ENCODE measurements around the gene SLC7A7.
A peak's percentile ranks its signal among the peaks of the same experiment; 100 is the strongest.
"Not testable (repeated sequence)": the region's sequence is repeated elsewhere in the genome, so short reads cannot be mapped to it uniquely, and the experiment has no call there.

The SLC7A7 gene

GRCh38 chr14:22793976-22794375 lies 21.3 kb downstream of the SLC7A7 start:
- no peak for FAIRE-seq
- no peak for DNase-seq (ENCODE audit: low spot score)

GRCh38 chr14:22793550-22793949 lies 21.7 kb downstream of the SLC7A7 start:
- not testable (repeated sequence) for FAIRE-seq; DNase-seq (ENCODE audit: low spot score)

GRCh38 chr14:22792158-22792557 lies 23.1 kb downstream of the SLC7A7 start:
- FAIRE-seq, result no peak
- no peak for DNase-seq (ENCODE audit: low spot score)

- DNase-seq (ENCODE audit: low spot score), result peak; percentile 40
- no peak for FAIRE-seq
These were observed 23.9 kb downstream of the SLC7A7 start for GRCh38 chr14:22791301-22791700.

GRCh38 chr14:22786685-22787084 lies 28.6 kb downstream of the SLC7A7 start:
- DNase-seq (ENCODE audit: low spot score), result no peak
- no peak for FAIRE-seq

- DNase-seq (ENCODE audit: low spot score) (no peak), FAIRE-seq (no peak)
These were observed 33.8 kb downstream of the SLC7A7 start for GRCh38 chr14:22781301-22781991.

GRCh38 chr14:22780941-22781300 lies 34.3 kb downstream of the SLC7A7 start:
- DNase-seq (ENCODE audit: low spot score) (no peak), FAIRE-seq (no peak)

- FAIRE-seq (no peak), DNase-seq (ENCODE audit: low spot score) (no peak)
These were observed 35.0 kb downstream of the SLC7A7 start for GRCh38 chr14:22780105-22780679.

- no peak for DNase-seq (ENCODE audit: low spot score)
- FAIRE-seq, result no peak
These were observed 37.2 kb downstream of the SLC7A7 start for GRCh38 chr14:22778084-22778483.

GRCh38 chr14:22776849-22777248 lies 38.4 kb downstream of the SLC7A7 start:
- not testable (repeated sequence) for DNase-seq (ENCODE audit: low spot score); FAIRE-seq

GRCh38 chr14:22776215-22776614 lies 39.0 kb downstream of the SLC7A7 start:
- FAIRE-seq (no peak), DNase-seq (ENCODE audit: low spot score) (no peak)

- FAIRE-seq, result no peak
- no peak for DNase-seq (ENCODE audit: low spot score)
These were observed 41.1 kb downstream of the SLC7A7 start for GRCh38 chr14:22774011-22774706.

- no peak for FAIRE-seq
These were observed 41.8 kb downstream of the SLC7A7 start for GRCh38 chr14:22773162-22774010.

GRCh38 chr14:22772725-22773124 lies 42.5 kb downstream of the SLC7A7 start:
- DNase-seq (ENCODE audit: low spot score) (no peak), FAIRE-seq (no peak)

More at GRCh38 chr14:22773162-22774010, 41.8 kb downstream of the SLC7A7 start:
- DNase-seq (ENCODE audit: low spot score), result no peak

- DNase-seq (ENCODE audit: low spot score) (no peak), FAIRE-seq (no peak)
These were observed 44.6 kb downstream of the SLC7A7 start for GRCh38 chr14:22770481-22771187.

- FAIRE-seq (no peak), DNase-seq (ENCODE audit: low spot score) (no peak)
These were observed 45.9 kb downstream of the SLC7A7 start for GRCh38 chr14:22769369-22769768.

- DNase-seq (ENCODE audit: low spot score) (no peak), FAIRE-seq (no peak)
These were observed 46.3 kb downstream of the SLC7A7 start for GRCh38 chr14:22768947-22769346.

GRCh38 chr14:22767323-22767589 lies 48.0 kb downstream of the SLC7A7 start:
- FAIRE-seq, result no peak
- no peak for DNase-seq (ENCODE audit: low spot score)

- DNase-seq (ENCODE audit: low spot score) (peak; percentile 94), FAIRE-seq (no peak)
These were observed 48.5 kb downstream of the SLC7A7 start, which contains the start of gene OXA1L for GRCh38 chr14:22766457-22767322. Gene OXA1L, plus strand, starts transcription at chr14:22766688. Its CDS starts 14 bp downstream, at chr14:22766702.

GRCh38 chr14:22764382-22764781 lies 50.9 kb downstream of the SLC7A7 start:
- FAIRE-seq (no peak), DNase-seq (ENCODE audit: low spot score) (no peak)
